Astrocyte (in vitro differentiated cells and primary cell): ENCODE measurements around the gene ATF7.

Experiments
- EZH2 ChIP-seq: IDR thresholded peaks from 2 replicates; pipeline ENCODE4 v1.6.1; 2012; ENCODE audit warnings: mild to moderate bottlenecking, low read length, inconsistent platforms; ENCODE audit not compliant: insufficient read depth
- TF ChIP-seq, protein P1 (sequence below): IDR thresholded peaks from 2 replicates; pipeline ENCODE4 v1.5.1; 2011; ENCODE audit warnings: low read depth, mild to moderate bottlenecking, inconsistent platforms, low read length, moderate library complexity; ENCODE audit not compliant: insufficient read depth

DNA sequence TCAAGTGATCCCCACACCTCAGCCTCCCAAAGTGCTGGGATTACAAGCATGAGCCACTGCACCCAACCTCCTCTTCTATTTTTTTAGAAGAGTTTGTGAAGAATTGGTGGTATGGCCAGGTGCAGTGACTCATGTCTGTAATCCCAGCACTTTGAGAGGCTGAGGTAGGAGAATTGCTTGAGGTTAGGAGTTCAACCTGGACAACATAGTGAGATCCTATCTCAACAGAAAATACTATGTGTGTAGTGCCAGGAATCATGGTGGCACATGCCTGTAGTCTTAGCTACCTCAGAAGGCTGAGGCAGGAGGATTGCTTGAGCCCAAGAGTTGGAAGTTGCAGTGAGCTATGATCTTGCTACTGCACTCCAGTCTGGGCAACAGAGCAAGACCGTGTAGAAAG, 5.5 kb upstream of the ATF7 start:
- TF ChIP-seq, protein P1, sequence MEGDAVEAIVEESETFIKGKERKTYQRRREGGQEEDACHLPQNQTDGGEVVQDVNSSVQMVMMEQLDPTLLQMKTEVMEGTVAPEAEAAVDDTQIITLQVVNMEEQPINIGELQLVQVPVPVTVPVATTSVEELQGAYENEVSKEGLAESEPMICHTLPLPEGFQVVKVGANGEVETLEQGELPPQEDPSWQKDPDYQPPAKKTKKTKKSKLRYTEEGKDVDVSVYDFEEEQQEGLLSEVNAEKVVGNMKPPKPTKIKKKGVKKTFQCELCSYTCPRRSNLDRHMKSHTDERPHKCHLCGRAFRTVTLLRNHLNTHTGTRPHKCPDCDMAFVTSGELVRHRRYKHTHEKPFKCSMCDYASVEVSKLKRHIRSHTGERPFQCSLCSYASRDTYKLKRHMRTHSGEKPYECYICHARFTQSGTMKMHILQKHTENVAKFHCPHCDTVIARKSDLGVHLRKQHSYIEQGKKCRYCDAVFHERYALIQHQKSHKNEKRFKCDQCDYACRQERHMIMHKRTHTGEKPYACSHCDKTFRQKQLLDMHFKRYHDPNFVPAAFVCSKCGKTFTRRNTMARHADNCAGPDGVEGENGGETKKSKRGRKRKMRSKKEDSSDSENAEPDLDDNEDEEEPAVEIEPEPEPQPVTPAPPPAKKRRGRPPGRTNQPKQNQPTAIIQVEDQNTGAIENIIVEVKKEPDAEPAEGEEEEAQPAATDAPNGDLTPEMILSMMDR = no peak
- no peak for TF ChIP-seq EZH2
